ENCODE results near the gene TMEM72. TPM values are rescaled to one million over a fixed set of nuclear protein-coding genes. Genes with fewer than 3 reads are reported as not detected.

Gene TMEM72
- total and polyA plus RNA-seq, 2 of the 13 experiments (the other 11 are each of a cell fraction or from before 2014, with no cell fraction given) = 0.04 TPM; not detected in 1

- TF ChIP-seq HMG20A (CRISPR knock-in tag; IDR thresholded peaks at IDR 0.05; ENCODE audit: borderline replicate concordance) = no peak
- TF ChIP-seq ETS1 (CRISPR knock-in tag; IDR thresholded peaks at IDR 0.05) = no peak
- TF ChIP-seq ZNF784 (CRISPR knock-in tag; IDR thresholded peaks at IDR 0.05; ENCODE audit: borderline replicate concordance) = no peak
- no peak for TF ChIP-seq ZNF280D (CRISPR knock-in tag; IDR thresholded peaks at IDR 0.05)
- no peak for TF ChIP-seq HHEX (CRISPR knock-in tag; IDR thresholded peaks at IDR 0.05)
- no peak for TF ChIP-seq FOSL1 (CRISPR knock-in tag; IDR thresholded peaks at IDR 0.05; ENCODE audit: borderline replicate concordance)
Measured at GRCh38 chr10:44862006-44862751, 49.0 kb upstream of the TMEM72 start (continued).

GRCh38 chr10:44862924-44863323, 48.2 kb upstream of the TMEM72 start:
- ChIA-PET CTCF (ENCODE audit: low intra/inter-chr PET ratio, low total read pairs) (no interaction called here), POLR2A (no interaction called here)
- ATAC-seq = no peak
- DNase-seq (ENCODE audit: low spot score) = no peak
- Histone ChIP-seq H3K9ac (ENCODE audit: insufficient read depth, low read depth, low read length) (no peak overlapping the region), H3K79me2 (ENCODE audit: insufficient read depth, low read length) (no peaks in the 10 kb centered on the region), H4K20me1 (ENCODE audit: insufficient read depth, low read length) (no peaks in the 10 kb centered on the region), H3K4me2 (ENCODE audit: low read depth, low read length) (no peak overlapping the region), H3K27ac (ENCODE audit: extremely low read length, insufficient read depth, low read length) (no peak overlapping the region), H3K27me3 (ENCODE audit: control insufficient read depth in 1 of 2, insufficient read depth in 2 of 2, low read length in 2 of 2) (peaks cover 1 to 25% of the 10 kb centered on the region in 2 experiments; a peak in 3 of 5 replicates), H2AFZ (ENCODE audit: low read length) (no peak overlapping the region), H3K9me3 (ENCODE audit: low read length) (no peaks in the 10 kb centered on the region), H3K4me1 (ENCODE audit: insufficient read depth, low read length) (peaks cover 11% of the 10 kb centered on the region), H3K36me3 (replicated peaks in 1 of 2; ENCODE audit: control insufficient read depth in 1 of 2, insufficient read depth in 2 of 2, low read length in 2 of 2) (no peaks in the 10 kb centered on the region), H3K4me3 (replicated peaks in 1 of 3; ENCODE audit: insufficient read depth in 1 of 3, low read depth in 2 of 3, low read length in 3 of 3) (no peak overlapping the region)
- TF ChIP-seq AGO2 (optimal IDR thresholded peaks at IDR 0.05; ENCODE audit: low read depth, low read length) (no peak), ZNF841 (CRISPR knock-in tag; IDR thresholded peaks at IDR 0.05; ENCODE audit: borderline replicate concordance) (no peak), ZNF891 (CRISPR knock-in tag; IDR thresholded peaks at IDR 0.05) (no peak), ZNF33A (CRISPR knock-in tag; IDR thresholded peaks at IDR 0.05; ENCODE audit: borderline replicate concordance) (no peak), ZKSCAN5 (CRISPR knock-in tag; IDR thresholded peaks at IDR 0.05) (no peak), SKI (IDR thresholded peaks at IDR 0.05; ENCODE audit: partially characterized antibody) (no peak)
- in situ Hi-C loops (cut with HindIII; ENCODE audit: extremely low pct_ligation_motif_present, low pct_unique_long_range_greater_than_20kb) = loop anchor here (5.0 kb wide), 1 partner anchor 1191 kb away; no protein-coding TSS in a partner anchor
- WGBS (ENCODE audit: low lambda C conversion rate) = 36% methylated on average over 4 of the region's 4 CpGs
- no peak for FAIRE-seq
- no TSS peak for BruUV-seq (replicated peaks)
- intact Hi-C loops (cut with micrococcal nuclease; ENCODE audit: unreplicated experiment) = no loop called here
